Peyer's patch (tissue), 4 donors: Measurements from ENCODE around the gene IGF1R. TPM values are rescaled to one million over a fixed set of nuclear protein-coding genes. Genes with fewer than 3 reads are reported as not detected.

Experiments
- DNase-seq, 3 donors: peaks; one replicate each; pipeline ENCODE4 v3.0.0-alpha.2; 2017 to 2019
- H3K27ac ChIP-seq, 4 donors: fragments of 200-600 bp; sonication (generic); one replicate each; pipeline ENCODE4 v1.5.1; 2016 to 2019
- H3K27me3 ChIP-seq, 2 donors: fragments of 200-600 bp; sonication (generic); one replicate each; pipeline ENCODE4 v1.5.1; 2019
- H3K36me3 ChIP-seq, 3 donors: fragments of 200-600 bp; sonication (generic); one replicate each; pipeline ENCODE4 v1.5.1; 2016 to 2019
- H3K4me1 ChIP-seq, 4 donors: fragments of 200-600 bp; sonication (generic); one replicate each; pipeline ENCODE4 v1.5.1; 2016 to 2019
- H3K4me3 ChIP-seq, 4 donors: fragments of 200-600 bp; sonication (generic); 1 replicate in 3 of 4; 2 replicates in 1 of 4; pipeline ENCODE4 v1.5.1; 2016 to 2019; ENCODE audit warnings: mild to moderate bottlenecking in 1 of 4
- H3K9me3 ChIP-seq, 4 donors: fragments of 200-600 bp; sonication (generic); one replicate each; pipeline ENCODE4 v1.5.1; 2016 to 2019; ENCODE audit warnings: mild to moderate bottlenecking in 1 of 4
- POLR2A ChIP-seq, 2 donors: fragments of 450-650 bp; IDR thresholded peaks; one replicate each; pipeline ENCODE4 v1.5.1; 2017; ENCODE audit warnings: antibody characterized with exemption in 2 of 2, mild to moderate bottlenecking in 2 of 2, moderate library complexity in 2 of 2
- total RNA-seq, 4 donors: library from RNA; depleted of rRNA; stranded (reverse); fragments of >200 nt; gene quantifications; one replicate each; pipeline ENCODE4 v1.1.0, GENCODE V29; 2016
- TF ChIP-seq, protein P1 (sequence below), 6 experiments: fragments of 450-650 bp in 4 of 6; fragments of 200-600 bp in 2 of 6; sonication (generic) in 1 of 6; IDR thresholded peaks; one replicate each; pipeline ENCODE4 v1.5.1; 2017 to 2019; ENCODE audit warnings: antibody characterized with exemption in 6 of 6, mild to moderate bottlenecking in 3 of 6, moderate library complexity in 1 of 6

The IGF1R gene
- total RNA-seq, 4 donors from 2014 or later: 29.6 to 176 (median 88.1) TPM

- Histone ChIP-seq H3K9me3 (no peaks in the 10 kb centered on the region), H3K36me3 (no peaks in the 10 kb centered on the region), H3K27ac (no peak overlapping the region), H3K4me1 (peaks cover 0 to 15% (median 0%) of the 10 kb centered on the region in 4 donors), H3K4me3 (no peak overlapping the region), H3K27me3 (no peaks in the 10 kb centered on the region)
- DNase-seq: no peak
- TF ChIP-seq, protein P1, sequence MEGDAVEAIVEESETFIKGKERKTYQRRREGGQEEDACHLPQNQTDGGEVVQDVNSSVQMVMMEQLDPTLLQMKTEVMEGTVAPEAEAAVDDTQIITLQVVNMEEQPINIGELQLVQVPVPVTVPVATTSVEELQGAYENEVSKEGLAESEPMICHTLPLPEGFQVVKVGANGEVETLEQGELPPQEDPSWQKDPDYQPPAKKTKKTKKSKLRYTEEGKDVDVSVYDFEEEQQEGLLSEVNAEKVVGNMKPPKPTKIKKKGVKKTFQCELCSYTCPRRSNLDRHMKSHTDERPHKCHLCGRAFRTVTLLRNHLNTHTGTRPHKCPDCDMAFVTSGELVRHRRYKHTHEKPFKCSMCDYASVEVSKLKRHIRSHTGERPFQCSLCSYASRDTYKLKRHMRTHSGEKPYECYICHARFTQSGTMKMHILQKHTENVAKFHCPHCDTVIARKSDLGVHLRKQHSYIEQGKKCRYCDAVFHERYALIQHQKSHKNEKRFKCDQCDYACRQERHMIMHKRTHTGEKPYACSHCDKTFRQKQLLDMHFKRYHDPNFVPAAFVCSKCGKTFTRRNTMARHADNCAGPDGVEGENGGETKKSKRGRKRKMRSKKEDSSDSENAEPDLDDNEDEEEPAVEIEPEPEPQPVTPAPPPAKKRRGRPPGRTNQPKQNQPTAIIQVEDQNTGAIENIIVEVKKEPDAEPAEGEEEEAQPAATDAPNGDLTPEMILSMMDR (IDR thresholded peaks at IDR 0.05): no peak
- no peak for TF ChIP-seq POLR2A (IDR thresholded peaks at IDR 0.05)
Measured at GRCh38 chr15:98823616-98824015, 175.3 kb downstream of the IGF1R start.

- H3K4me1 ChIP-seq: peaks cover 0 to 15% (median 0%) of the 10 kb centered on the region in 4 donors
- no peaks in the 10 kb centered on the region for H3K27me3 ChIP-seq
- H3K9me3 ChIP-seq: peaks cover 0 to 8% (median 0%) of the 10 kb centered on the region in 4 donors
- DNase-seq: no peak
- H3K36me3 ChIP-seq: no peaks in the 10 kb centered on the region
- H3K27ac ChIP-seq: no peak overlapping the region
- TF ChIP-seq, protein P1 (IDR thresholded peaks at IDR 0.05): no peak
- H3K4me3 ChIP-seq: no peak overlapping the region
Measured at GRCh38 chr15:98824595-98824994, 176.3 kb downstream of the IGF1R start.

- Histone ChIP-seq H3K4me1 (peaks cover 0 to 15% (median 0%) of the 10 kb centered on the region in 4 donors), H3K4me3 (no peak overlapping the region), H3K9me3 (peaks cover 0 to 19% (median 9%) of the 10 kb centered on the region in 4 donors), H3K27ac (no peak overlapping the region), H3K27me3 (no peaks in the 10 kb centered on the region), H3K36me3 (no peaks in the 10 kb centered on the region)
- DNase-seq: no peak
- TF ChIP-seq, protein P1 (IDR thresholded peaks at IDR 0.05): no peak
- TF ChIP-seq POLR2A (IDR thresholded peaks at IDR 0.05): no peak
Measured at GRCh38 chr15:98826658-98827057, 178.3 kb downstream of the IGF1R start.

DNA sequence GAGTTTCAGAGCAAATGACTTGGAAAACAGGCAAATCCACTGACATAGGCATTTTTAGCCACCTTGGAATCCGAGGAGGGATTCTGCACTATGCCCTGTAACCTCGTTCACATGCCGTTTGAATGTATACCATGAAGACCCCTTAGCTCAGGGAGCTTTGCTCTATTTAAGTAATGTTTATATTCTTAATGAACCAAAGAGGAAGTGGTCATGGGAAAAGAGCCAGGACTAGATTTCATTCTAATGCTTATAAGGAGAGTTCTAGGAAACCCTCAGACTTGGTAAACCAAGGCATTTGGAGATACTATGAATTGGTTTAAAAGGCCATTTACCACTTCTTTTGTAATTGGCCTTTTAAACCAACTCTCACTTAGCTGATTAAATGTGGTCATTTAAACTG is 178.9 kb downstream of the IGF1R start:
- no peaks in the 10 kb centered on the region for H3K36me3 ChIP-seq
- peaks cover 0 to 15% (median 0%) of the 10 kb centered on the region in 4 donors for H3K4me1 ChIP-seq
- no peak overlapping the region for H3K27ac ChIP-seq
- H3K27me3 ChIP-seq: no peaks in the 10 kb centered on the region
- peaks cover 0 to 22% (median 10%) of the 10 kb centered on the region in 4 donors for H3K9me3 ChIP-seq
- H3K4me3 ChIP-seq: no peak overlapping the region
- no peak for DNase-seq
- TF ChIP-seq, protein P1 (IDR thresholded peaks at IDR 0.05): no peak
- TF ChIP-seq POLR2A (IDR thresholded peaks at IDR 0.05): no peak

DNA sequence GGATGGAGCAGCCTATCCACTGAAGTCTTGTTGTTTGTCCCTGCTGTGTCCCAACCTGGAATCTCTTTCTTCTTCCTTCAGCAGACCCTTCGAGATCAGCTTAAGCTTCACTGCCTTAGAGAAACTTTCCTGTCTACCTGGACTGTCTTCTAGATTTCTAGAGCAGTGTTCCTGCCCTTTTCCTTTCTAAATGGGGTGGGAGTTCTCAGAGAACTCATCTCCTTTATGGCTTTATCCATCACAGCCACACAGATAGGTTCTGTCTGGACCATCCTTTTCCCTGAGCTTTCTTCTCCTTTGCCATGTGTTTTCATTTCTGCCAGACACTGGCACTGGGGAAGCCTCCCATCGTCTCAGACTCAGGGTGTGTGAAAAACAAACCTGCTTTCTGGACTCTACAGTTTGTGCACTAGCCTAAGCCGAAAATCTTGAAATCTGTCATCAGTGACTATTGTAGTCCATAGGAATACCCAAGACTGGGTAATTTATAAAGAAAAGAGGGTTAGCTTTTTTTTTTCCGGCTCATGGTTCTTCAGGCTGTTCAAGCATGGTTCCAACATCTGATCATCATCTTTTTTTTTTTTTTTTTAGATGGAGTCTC is 181.8 kb downstream of the IGF1R start:
- peaks cover 0 to 9% (median 0%) of the 10 kb centered on the region in 4 donors for H3K4me1 ChIP-seq
- no peak for DNase-seq
- H3K27ac ChIP-seq: no peak overlapping the region
- no peaks in the 10 kb centered on the region for H3K36me3 ChIP-seq
- H3K4me3 ChIP-seq: no peak overlapping the region
- no peaks in the 10 kb centered on the region for H3K27me3 ChIP-seq
- no peak for TF ChIP-seq POLR2A (IDR thresholded peaks at IDR 0.05)
- TF ChIP-seq, protein P1 (IDR thresholded peaks at IDR 0.05): no peak
- H3K9me3 ChIP-seq: peaks cover 0 to 22% (median 10%) of the 10 kb centered on the region in 4 donors
